ENCODE data around the gene CELF6. TPM values are rescaled to one million over a fixed set of nuclear protein-coding genes. Genes with fewer than 3 reads are reported as not detected.
"Not testable (repeated sequence)": the region's sequence is repeated elsewhere in the genome, so short reads cannot be mapped to it uniquely, and the experiment has no call there.

The CELF6 gene
- total RNA-seq, 1 donor from 2014 or later = 3.3 TPM

DNA sequence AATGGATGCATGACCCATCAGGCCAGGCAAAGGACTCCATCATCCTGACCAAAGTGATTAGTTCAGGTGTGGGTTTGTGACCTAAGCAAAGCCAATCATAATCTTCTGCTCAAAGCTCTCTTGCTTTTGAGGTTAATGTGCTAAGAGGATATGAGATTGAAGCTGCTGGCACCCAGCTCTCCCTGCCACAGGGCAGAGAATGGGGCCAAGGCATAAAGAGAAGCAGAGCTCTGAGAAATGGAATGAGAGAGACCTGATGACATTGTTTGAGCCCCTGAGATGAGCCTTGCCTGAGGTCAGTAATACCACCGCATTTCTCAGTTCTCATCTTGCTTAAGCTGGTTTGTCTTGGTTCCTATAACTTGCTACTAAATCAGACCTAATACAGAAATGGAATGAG is 41.2 kb downstream of the CELF6 start:
- ATAC-seq (no peak), DNase-seq (ENCODE audit: low spot score) (no peak)
- intact Hi-C loops (cut with DNase I) = no loop called here

DNA sequence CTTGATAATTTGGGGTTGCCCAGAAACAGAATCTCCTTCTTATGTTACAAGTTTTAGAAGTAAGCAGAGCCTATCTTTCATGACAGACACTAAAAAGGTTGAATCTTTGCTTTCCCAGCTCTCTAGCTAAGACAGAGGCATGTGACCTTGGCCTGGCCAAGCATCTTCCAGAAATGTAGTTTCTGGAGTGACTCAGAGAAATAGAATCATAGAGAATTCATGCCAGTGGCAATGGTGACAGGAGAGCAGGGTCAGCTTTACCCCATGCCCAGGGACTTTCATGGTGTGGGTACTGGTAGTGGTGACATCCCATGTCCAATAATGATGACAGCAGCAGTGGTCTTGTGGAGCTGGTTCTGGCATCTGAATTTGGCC is 43.6 kb downstream of the CELF6 start:
- no peak for DNase-seq (ENCODE audit: low spot score)
- intact Hi-C loops (cut with DNase I) = no loop called here
- ATAC-seq = no peak

DNA sequence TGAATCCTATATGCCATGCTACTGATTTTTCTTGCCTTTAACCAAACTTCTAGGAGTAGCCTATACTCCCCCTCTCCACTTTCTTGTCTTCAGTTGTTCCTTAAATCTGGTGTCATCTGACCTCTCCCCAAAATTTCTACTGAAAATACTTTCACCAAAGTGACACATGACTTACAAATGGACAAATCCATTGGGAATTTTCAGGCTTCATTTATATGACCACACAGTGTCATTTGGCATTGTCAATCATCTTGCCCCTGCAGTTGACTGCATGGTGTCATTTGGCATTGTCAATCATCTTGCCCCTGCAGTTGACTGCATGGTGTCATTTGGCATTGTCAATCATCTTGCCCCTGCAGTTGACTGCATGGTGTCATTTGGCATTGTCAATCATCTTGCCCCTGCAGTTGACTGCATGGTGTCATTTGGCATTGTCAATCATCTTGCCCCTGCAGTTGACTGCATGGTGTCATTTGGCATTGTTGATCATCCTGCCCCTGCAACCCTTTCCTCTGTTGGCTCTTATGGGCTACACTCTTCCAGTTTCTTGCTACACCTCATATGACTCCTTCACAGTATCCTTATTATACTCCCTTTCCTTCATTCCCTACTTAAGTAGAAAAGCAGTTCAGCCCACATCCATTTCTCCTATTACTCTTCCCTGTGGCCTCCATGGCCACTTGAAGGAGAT is 44.2 kb downstream of the CELF6 start:
- DNase-seq (ENCODE audit: low spot score); intact Hi-C loops (cut with DNase I); ATAC-seq: not testable (repeated sequence)

DNA sequence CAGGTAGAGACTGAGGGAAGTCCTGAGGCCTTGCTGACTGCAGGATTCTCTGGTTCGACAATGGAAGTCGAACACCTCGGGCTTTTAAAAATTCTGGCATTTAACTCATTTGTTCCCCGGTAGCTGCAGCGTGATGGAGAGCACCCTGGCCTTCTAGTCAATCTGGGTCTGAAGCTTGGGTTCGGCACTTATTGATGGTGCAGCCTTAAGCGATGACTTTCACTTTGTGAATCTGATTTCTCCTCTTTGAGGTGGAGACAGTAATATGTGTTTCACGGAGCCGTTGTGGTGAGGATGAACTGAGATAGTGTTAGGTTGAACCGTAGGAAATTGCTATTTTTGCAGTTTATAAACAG is 47.0 kb downstream of the CELF6 start:
- intact Hi-C loops (cut with DNase I) = no loop called here
- no peak for DNase-seq (ENCODE audit: low spot score)
- ATAC-seq = no peak

DNA sequence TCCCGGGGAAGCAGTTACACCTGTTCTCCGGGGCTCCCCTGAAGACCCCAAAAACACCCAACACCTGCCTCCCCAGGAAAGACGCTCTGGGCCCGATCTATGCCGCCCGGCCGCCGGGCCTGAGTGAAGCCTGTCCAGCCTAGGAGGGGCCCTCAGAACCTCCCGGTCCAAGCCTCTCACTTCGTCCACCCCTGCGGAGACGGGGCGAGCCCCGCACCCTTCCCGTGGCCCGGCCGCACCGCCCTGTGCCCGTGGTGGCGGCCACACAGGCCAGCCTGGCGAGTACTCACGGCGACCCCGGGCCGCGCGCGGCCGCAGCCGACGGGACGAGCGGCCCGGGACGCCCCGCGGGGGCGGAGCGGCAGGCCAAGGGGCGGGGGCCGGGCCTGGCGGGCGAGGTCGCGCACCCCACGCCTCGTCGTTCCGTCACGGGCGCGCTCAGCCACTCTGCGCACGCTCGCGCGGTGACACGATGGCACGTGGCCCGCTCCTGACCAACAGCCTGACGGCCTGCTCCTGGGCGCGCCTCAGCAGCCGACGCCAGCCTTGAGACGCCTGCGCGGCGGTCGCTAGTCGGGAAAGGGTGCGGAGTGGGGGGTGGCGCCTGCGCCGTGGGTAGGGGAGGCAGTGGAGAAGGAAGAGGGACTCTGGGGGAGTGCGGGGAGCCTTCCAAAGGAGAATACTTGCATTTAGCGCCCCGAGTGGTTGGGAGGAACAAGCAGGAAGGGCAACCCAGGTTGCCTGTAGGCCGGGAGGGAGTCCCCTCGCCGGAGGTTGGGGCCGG is 47.6 kb downstream of the CELF6 start, which contains the start of gene PARP6:
Gene PARP6, minus strand, starts transcription at position 342 of the 784 bp plus-strand sequence. CDS start 5,077 bp downstream, outside the sequence.
- DNase-seq (ENCODE audit: low spot score) (peak; percentile 99), ATAC-seq (peak; percentile 100)
- intact Hi-C loops (cut with DNase I) = no loop called here

DNA sequence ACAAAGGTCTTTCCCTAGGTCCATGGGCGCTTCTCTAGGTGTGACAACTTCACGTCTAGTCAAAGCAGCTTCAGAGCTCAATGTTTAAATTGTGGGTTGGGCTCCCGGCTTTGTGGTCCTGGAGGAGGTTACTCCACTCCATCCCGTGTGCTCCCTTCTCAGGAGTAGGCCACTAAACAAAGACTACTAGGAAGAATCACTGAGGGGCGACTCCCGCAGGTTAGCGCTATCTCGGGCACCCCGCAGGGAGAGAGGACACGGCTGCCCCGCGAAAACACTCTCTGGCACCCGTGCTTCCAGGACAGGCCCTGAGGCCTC is 48.1 kb downstream of the CELF6 start:
- intact Hi-C loops (cut with DNase I) = no loop called here
- DNase-seq (ENCODE audit: low spot score) (no peak), ATAC-seq (no peak)

DNA sequence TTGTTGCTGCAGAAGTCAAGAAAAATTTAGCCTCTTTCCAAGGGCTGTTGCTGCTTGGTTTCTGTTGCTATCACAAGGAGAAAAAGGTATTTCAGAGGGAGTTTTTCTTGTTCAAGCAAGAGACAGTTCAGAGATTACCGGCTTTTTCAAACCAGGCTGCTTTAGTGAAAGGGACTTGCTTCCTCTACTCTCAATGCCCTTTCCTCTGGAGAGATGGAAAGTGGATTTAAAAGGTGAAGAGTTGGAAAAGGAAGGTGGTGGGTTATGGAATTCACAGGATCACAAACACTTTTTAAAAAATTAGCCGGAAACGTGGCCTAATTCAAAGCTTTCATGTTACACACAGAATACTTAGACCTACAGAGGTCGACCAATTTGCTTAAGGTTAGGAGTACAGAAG is 48.7 kb downstream of the CELF6 start:
- no peak for ATAC-seq
- intact Hi-C loops (cut with DNase I) = no loop called here
- no peak for DNase-seq (ENCODE audit: low spot score)

DNA sequence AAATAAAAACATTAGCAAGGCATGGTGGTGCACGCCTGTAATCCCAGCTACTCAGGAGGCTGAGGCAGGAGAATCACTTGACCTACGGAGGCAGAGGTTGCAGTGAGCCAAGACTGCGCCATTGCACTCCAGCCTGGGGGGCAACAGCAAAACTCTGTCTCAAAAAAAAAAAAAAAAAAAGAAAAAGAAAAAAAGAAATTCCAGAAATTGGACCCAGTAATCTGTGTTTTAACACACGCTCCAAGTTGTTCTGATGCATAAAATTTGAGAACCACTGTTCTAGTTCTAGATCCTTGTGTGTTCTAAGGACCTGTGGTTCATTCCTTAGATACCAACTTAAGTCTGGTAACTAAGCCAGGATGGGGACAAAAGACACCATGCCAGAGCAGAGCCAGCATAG is 50.2 kb downstream of the CELF6 start:
- DNase-seq (ENCODE audit: low spot score) = no peak
- no peak for ATAC-seq
- intact Hi-C loops (cut with DNase I) = no loop called here

DNA sequence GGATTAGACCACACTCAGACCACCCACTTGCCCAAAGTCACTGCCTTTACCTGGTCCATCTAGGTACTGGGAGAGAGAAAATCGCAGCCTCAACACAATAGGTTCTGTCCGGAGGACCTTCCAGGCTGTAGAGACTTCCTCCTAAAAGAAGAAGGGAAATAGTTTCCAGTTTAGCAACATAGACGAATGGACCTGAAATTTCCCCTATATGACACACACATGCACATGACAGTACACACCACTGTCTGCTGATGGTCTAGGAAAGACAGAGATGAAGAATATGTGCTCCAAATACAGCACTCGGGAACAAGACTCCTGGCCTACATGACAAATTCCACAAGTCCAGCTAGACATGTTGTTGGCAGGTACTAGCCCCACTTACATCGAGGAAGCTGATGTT is 54.9 kb downstream of the CELF6 start:
- ATAC-seq (no peak), DNase-seq (ENCODE audit: low spot score) (no peak)
- intact Hi-C loops (cut with DNase I) = no loop called here

DNA sequence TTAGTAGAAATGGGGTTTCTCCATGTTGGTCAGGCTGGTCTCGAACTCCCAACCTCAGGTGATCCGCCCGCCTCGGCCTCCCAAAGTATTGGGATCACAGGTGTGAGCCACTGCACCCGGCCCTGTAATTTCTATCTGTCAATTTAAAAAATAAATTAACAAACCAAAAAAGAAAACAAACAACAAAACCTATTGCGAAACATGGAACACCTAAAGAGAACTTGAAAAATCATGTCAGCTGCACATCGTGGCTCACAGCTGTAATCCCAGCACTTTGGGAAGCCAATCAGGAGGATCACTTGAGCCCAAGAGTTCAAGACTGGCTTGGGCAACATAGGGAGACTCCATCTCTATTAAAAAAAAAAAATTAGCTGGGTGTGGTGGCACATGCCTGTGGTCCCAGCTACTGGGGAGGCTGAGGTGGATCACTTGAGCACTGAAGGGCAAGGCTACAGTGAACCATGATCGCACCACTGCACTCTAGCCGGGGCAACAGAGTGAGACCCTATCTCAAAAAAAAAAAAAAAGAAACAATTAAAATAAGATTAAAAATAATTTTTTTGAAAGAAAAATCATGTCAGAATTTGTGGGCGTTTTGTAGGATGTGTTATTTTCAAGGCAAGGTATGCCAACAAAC is 67.2 kb downstream of the CELF6 start:
- ATAC-seq = no peak
- DNase-seq (ENCODE audit: low spot score) = no peak
- intact Hi-C loops (cut with DNase I) = no loop called here

DNA sequence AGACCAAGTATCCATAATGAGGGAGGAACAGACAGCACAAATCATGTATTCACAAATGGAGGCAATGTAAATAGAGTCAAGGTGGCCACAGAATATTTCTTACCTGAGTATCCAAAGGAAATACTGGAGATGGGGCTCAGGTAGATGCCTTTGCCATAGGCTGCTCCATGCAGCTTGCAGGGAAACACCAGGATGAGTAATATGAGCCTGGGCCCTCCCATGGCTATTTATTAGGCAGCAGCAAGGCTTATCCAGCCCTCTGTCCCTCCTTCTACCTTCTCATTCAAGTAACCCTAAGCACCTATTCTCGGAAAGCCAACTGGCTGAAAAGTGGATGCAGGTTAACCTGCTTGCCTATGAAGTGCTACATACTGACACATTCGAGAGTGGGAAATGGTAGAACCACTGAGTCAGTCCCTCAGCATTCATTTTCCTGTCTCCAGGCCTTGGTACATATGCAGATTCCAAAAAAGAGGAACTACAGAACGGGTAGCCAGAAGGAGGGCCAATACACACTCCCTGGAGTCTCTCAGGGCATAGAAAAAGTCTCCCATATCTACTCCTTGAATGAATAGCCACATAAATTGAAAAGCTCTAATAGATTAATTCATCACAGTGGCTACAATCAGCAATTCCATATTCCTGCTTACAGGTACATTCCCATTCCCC is 70.7 kb downstream of the CELF6 start:
- DNase-seq (ENCODE audit: low spot score) (no peak), ATAC-seq (no peak)
- intact Hi-C loops (cut with DNase I) = no loop called here

DNA sequence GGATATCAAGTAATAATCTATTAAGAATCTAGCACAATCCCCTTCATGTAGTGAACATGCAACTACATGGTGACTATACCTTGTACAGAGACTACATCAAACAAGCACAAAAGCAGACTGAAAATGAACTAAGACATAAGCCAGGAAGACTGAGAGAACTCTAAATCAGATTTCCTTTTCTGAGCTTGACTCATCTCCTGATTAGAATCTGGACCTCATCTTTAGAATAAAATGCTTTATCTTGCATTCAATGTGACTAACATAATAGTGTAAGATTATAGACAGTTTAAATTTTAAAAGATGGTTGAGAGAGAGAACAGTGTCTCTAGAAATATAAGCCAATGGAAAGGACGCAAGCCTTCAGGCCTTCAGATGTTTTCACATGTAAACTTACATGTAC is 71.4 kb downstream of the CELF6 start:
- DNase-seq (ENCODE audit: low spot score) = no peak
- intact Hi-C loops (cut with DNase I) = no loop called here
- no peak for ATAC-seq

DNA sequence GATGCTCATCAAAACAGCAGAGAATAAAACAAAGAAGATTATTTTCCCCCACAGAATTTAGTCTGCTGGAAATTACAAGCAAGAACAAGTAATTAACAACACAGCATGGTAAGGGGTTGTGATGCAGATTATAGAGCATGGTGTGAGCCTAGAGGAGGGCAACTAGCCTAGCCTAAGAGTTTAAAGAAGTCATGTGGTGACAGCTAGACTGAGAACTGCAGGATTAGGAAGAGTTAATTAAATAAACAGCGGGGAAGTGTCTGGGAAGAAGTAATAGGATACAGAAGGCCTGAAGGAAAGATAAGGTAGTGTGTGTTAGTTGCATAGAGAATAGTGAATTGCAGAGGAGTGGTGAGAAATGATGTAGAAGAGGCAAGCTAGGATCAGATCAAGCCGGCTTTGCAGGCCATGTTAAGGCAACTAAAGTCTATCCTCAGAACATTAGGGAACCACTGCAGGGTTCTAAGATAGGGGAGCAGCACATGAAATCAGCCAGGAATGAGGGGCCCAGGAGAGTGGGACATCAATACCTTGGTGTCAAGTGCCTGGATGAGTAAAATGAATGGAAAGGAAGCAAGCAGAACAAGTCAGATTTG is 77.1 kb downstream of the CELF6 start:
- ATAC-seq (no peak), DNase-seq (ENCODE audit: low spot score) (no peak)
- intact Hi-C loops (cut with DNase I) = no loop called here

DNA sequence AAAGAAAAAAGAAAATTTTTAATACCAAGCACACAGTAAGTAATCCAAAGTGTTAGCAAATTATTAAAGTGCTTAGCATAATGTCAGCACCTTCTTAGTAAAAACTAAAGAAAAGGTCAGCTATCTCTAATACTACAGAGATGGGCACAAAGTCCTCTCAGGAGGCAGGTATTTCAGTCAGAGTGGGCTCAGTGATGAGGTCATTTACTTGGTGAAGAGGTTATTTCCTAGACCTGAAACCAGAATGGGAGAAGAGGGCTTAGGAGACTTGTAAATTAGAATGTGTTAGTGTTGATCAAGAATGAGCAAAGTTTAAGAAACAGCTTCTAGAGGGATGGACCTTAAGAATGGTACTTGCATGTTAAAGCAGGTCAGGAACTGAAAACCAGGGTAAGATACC is 80.3 kb downstream of the CELF6 start:
- ATAC-seq (no peak), DNase-seq (ENCODE audit: low spot score) (no peak)
- intact Hi-C loops (cut with DNase I) = no loop called here

DNA sequence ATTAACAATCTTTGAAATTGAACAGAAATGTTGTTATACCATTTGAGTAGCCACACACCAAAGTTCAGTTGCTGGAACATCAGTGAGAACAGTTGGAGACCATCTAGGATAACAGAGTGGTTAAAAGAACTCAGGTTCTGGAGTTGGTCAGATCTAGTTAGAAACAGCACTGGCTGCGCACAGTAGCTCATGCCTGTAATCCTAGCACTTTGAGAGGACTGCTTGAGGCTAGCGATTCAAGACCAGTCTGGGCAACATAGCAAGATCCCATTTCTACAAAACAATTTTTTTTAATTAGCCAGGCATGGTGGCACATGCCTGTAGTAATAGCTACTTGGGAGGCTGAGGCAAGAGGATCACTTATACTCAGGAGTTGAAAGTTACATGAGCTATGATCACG is 81.4 kb downstream of the CELF6 start:
- no peak for ATAC-seq
- DNase-seq (ENCODE audit: low spot score) = no peak
- intact Hi-C loops (cut with DNase I) = no loop called here

DNA sequence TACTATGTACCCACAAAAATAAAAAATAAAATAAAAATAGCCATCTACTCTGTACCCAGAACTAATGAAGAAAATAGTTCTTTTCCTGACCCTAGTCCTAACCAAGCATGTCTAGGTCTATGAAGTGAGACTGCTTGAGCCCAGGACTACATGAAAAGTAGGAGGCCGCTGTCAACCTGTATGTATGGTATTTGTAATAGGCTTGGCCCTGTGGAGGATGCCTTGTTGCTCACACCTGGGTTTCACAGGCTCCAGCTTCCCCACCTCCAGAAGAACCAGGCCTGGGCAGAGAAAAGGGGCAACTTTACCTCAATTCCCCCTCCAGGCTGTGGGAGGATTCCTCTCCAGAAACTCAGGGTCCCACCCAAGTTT is 82.1 kb downstream of the CELF6 start:
- ATAC-seq (no peak), DNase-seq (ENCODE audit: low spot score) (no peak)
- intact Hi-C loops (cut with DNase I) = no loop called here

DNA sequence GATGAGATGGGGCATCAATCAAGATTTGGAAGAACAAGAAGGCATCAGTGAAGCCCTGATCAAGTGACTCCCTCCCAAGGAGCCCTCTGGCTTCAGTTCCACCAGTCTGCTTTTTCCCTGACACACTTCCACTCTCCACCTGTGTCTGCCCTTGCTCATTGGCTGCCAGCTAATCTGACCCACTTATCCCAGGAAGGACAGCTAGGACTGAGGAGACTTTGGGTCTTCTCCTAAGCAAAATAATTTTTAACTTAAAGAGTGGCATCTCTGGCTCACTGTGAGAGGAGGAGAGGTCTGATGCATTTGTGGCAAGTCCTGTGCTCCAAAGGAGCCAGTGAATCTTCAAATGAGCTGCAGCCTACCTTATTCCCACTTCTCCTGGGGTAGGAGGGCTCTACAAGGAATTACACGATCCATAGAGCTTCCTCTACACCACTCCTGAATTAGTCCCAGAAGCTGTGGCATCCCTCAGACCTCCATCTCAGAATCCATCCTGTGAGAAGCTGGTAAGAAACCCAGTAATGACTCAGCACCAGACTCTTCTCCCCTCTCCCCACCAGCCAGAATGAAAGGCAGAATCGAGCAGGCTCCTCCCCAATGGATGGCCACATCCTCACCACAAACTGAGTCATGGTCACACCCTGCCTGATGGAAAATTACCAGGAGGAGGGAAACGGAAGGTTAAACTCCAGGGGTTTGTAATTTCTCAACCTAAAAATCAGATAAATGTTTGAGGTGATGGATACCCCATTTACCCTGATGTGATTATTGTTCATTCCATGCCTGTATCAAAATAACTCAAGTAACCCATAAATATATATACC is 82.7 kb downstream of the CELF6 start:
- DNase-seq (ENCODE audit: low spot score) (peak; percentile 79), ATAC-seq (peak; percentile 94)
- intact Hi-C loops (cut with DNase I) = no loop called here

DNA sequence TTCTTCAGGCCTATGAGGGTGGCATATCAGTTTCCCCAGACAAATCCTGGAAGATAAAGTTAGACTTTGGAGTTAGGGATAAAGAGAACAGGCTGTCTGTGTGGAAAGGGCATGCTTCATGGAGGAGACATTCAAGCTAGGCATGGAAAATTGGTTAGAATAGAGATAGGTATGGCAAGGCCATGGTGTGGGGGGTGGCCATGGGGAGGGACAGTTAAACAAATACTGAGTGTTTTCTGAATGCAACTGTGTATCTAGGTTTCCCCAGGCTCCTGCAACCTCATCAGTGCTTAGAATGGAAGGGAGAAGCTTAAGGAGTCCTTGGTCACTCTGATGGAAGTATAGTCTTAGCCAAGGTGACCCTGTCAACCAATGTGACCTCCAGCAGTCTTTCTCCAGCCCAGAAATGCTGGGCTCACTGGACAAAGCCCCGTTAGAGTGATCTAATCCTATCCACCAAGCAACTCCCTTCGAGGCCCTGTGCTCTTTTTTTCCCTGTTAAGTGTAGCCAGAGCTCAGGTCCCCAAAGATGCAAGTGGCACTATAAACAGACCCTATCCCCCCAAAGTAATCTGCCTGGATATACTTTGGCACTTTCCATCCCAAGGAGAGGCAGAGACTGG is 83.5 kb downstream of the CELF6 start:
- ATAC-seq (no peak), DNase-seq (ENCODE audit: low spot score) (no peak)
- intact Hi-C loops (cut with DNase I) = no loop called here

All from sciatic nerve (tissue), 2 donors.